ENCODE results near the gene DENND5B.

DENND5B gene

DNA sequence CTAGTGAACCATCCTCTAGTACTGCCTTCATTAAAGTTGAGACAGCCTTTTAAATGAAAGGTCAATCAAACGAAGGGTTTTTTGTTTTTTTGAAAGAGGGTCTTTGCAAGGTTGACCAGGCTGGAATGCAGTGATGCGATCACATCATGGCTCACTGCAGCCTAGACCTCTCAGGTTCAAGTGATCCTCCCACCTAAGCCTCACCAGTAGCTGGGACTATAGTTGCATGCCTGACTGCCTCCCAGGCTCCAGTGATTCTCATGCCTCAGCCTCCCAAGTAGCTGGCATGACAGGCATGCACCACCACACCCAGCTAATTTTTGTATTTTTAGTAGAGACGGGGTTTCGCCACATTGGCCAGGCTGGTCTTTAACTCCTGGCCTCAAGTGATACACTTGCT, 150.3 kb downstream of the DENND5B start:
- H3K79me1 ChIP-seq (ENCODE audit: low read length): no peaks in the 10 kb centered on the region
- H2BK120ac ChIP-seq (ENCODE audit: insufficient read depth, low read length, poor library complexity): no peak overlapping the region
- H3K27me3 ChIP-seq (ENCODE audit: insufficient read depth, low read length): no peaks in the 10 kb centered on the region
- H3K18ac ChIP-seq (ENCODE audit: low read length): no peak overlapping the region
- no peaks in the 10 kb centered on the region for H3K79me2 ChIP-seq (ENCODE audit: control insufficient read depth, insufficient read depth, low read length, poor library complexity)
- H3K9ac ChIP-seq (ENCODE audit: low read length): no peak overlapping the region
- no peak overlapping the region for H3K4me3 ChIP-seq (ENCODE audit: low read depth, low read length)
- H3K36me3 ChIP-seq (ENCODE audit: control insufficient read depth in 1 of 2, insufficient read depth in 2 of 2, low read length in 2 of 2): peaks cover 1 to 3% of the 10 kb centered on the region in 2 experiments
- H2BK12ac ChIP-seq (ENCODE audit: low read length): no peak overlapping the region
- H2BK5ac ChIP-seq (ENCODE audit: low read depth, low read length, poor library complexity): no peak overlapping the region
- no peak overlapping the region for H3K27ac ChIP-seq (ENCODE audit: low read depth, low read length)
- H3K4me1 ChIP-seq (ENCODE audit: control insufficient read depth in 1 of 2, insufficient read depth in 2 of 2, low read length in 2 of 2): no peaks in the 10 kb centered on the region
- H2AFZ ChIP-seq (ENCODE audit: insufficient read depth, low read length, poor library complexity): no peak overlapping the region
- H3K4ac ChIP-seq (ENCODE audit: low read depth, low read length): no peak overlapping the region
- H3K23ac ChIP-seq (ENCODE audit: low read length): no peak overlapping the region
- H3K9me3 ChIP-seq (ENCODE audit: insufficient read depth, low read depth, low read length): no peaks in the 10 kb centered on the region
- no CpG with 5 or more reads among the region's 4 CpGs for WGBS (ENCODE audit: extremely low coverage, insufficient coverage, insufficient read length)
- H4K8ac ChIP-seq (ENCODE audit: low read depth, low read length): no peak overlapping the region
- no peak overlapping the region for H2AK5ac ChIP-seq (ENCODE audit: low read length)
- no peak overlapping the region for H3K4me2 ChIP-seq (ENCODE audit: low read length)
- DNase-seq: peak in 1 of 2 donors; percentile 13
- no peak overlapping the region for H4K91ac ChIP-seq (ENCODE audit: low read depth, low read length)
- no peak overlapping the region for H4K12ac ChIP-seq (ENCODE audit: low read depth, low read length)
- no peak overlapping the region for H3K14ac ChIP-seq (ENCODE audit: low read length)

DNA sequence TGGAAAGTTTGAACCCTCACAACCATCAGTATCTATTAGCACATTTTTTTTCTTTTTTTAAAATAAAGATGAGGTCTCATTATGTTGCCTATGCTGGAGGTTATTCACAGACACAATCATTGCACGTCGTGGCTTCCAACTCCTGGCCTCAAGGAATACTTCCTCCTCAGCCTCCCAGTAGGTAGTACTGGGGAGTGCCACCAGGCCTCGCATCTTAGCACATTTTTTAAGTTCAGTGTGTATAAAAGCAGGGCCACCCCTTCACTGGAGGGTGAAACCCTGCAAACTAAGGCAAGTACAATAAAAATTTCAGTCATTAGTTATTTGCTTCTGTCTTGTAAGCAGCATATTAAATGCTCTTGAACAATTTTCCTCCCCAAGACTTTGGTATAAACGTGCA, 150.8 kb downstream of the DENND5B start:
- Histone ChIP-seq H2BK120ac (ENCODE audit: insufficient read depth, low read length, poor library complexity) (no peak overlapping the region), H3K4me1 (ENCODE audit: control insufficient read depth in 1 of 2, insufficient read depth in 2 of 2, low read length in 2 of 2) (no peaks in the 10 kb centered on the region), H3K79me2 (ENCODE audit: control insufficient read depth, insufficient read depth, low read length, poor library complexity) (no peaks in the 10 kb centered on the region), H3K23ac (ENCODE audit: low read length) (no peak overlapping the region), H2BK5ac (ENCODE audit: low read depth, low read length, poor library complexity) (no peak overlapping the region), H4K12ac (ENCODE audit: low read depth, low read length) (no peak overlapping the region), H3K14ac (ENCODE audit: low read length) (no peak overlapping the region), H3K4ac (ENCODE audit: low read depth, low read length) (no peak overlapping the region), H2BK12ac (ENCODE audit: low read length) (no peak overlapping the region), H3K79me1 (ENCODE audit: low read length) (no peaks in the 10 kb centered on the region), H2AFZ (ENCODE audit: insufficient read depth, low read length, poor library complexity) (no peak overlapping the region), H4K91ac (ENCODE audit: low read depth, low read length) (no peak overlapping the region), H4K8ac (ENCODE audit: low read depth, low read length) (no peak overlapping the region), H3K9ac (ENCODE audit: low read length) (no peak overlapping the region), H3K36me3 (ENCODE audit: control insufficient read depth in 1 of 2, insufficient read depth in 2 of 2, low read length in 2 of 2) (peaks cover 0 to 3% of the 10 kb centered on the region in 2 experiments), H2AK5ac (ENCODE audit: low read length) (no peak overlapping the region), H3K27me3 (ENCODE audit: insufficient read depth, low read length) (no peaks in the 10 kb centered on the region), H3K4me2 (ENCODE audit: low read length) (no peak overlapping the region), H3K4me3 (ENCODE audit: low read depth, low read length) (no peak overlapping the region), H3K27ac (ENCODE audit: low read depth, low read length) (no peak overlapping the region), H3K18ac (ENCODE audit: low read length) (no peak overlapping the region), H3K9me3 (ENCODE audit: insufficient read depth, low read depth, low read length) (no peaks in the 10 kb centered on the region)
- no peak for DNase-seq
- no CpG with 5 or more reads among the region's 4 CpGs for WGBS (ENCODE audit: extremely low coverage, insufficient coverage, insufficient read length)

DNA sequence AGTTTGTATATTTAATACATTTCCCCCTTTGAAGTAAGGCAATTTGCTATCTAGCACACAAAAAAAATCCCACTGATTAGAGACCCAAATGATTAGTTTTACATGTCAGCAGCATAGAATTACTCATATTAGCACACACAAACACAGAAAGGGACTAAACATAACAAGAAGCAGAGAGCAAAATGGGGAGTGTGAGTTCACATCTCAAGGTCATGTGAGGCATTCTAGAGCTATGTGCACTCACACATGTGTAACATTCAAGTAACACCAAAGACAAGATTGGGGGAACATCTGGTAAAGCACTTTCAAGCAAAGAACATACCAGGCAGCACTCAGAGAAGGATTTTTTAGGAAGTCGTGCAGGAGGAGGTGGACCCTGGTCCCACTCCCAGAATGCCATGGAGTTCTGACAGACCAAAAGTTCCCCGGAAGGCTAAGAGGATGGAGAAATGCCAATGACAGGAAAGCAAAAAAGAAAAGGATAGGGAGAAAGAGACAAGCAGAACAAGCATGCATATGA, 159.2 kb downstream of the DENND5B start:
- DNase-seq: no peak
- WGBS (ENCODE audit: extremely low coverage, insufficient coverage, insufficient read length): no CpG with 5 or more reads among the region's 2 CpGs
- Histone ChIP-seq H3K4me2 (ENCODE audit: low read length) (no peak overlapping the region), H2AFZ (ENCODE audit: insufficient read depth, low read length, poor library complexity) (no peak overlapping the region), H3K4me1 (ENCODE audit: control insufficient read depth in 1 of 2, insufficient read depth in 2 of 2, low read length in 2 of 2) (no peaks in the 10 kb centered on the region), H3K23ac (ENCODE audit: low read length) (no peak overlapping the region), H3K27me3 (ENCODE audit: insufficient read depth, low read length) (no peaks in the 10 kb centered on the region), H2BK12ac (ENCODE audit: low read length) (no peak overlapping the region), H3K9ac (ENCODE audit: low read length) (peak overlapping the region; percentile 56), H3K27ac (ENCODE audit: low read depth, low read length) (no peak overlapping the region), H3K9me3 (ENCODE audit: insufficient read depth, low read depth, low read length) (no peaks in the 10 kb centered on the region), H4K8ac (ENCODE audit: low read depth, low read length) (no peak overlapping the region), H3K14ac (ENCODE audit: low read length) (no peak overlapping the region), H3K79me1 (ENCODE audit: low read length) (no peaks in the 10 kb centered on the region), H3K4ac (ENCODE audit: low read depth, low read length) (no peak overlapping the region), H3K36me3 (ENCODE audit: control insufficient read depth in 1 of 2, insufficient read depth in 2 of 2, low read length in 2 of 2) (no peaks in the 10 kb centered on the region), H3K79me2 (ENCODE audit: control insufficient read depth, insufficient read depth, low read length, poor library complexity) (no peaks in the 10 kb centered on the region), H2AK5ac (ENCODE audit: low read length) (no peak overlapping the region), H3K18ac (ENCODE audit: low read length) (no peak overlapping the region), H4K12ac (ENCODE audit: low read depth, low read length) (no peak overlapping the region), H2BK120ac (ENCODE audit: insufficient read depth, low read length, poor library complexity) (no peak overlapping the region), H4K91ac (ENCODE audit: low read depth, low read length) (no peak overlapping the region), H2BK5ac (ENCODE audit: low read depth, low read length, poor library complexity) (no peak overlapping the region), H3K4me3 (ENCODE audit: low read depth, low read length) (no peak overlapping the region)

DNA sequence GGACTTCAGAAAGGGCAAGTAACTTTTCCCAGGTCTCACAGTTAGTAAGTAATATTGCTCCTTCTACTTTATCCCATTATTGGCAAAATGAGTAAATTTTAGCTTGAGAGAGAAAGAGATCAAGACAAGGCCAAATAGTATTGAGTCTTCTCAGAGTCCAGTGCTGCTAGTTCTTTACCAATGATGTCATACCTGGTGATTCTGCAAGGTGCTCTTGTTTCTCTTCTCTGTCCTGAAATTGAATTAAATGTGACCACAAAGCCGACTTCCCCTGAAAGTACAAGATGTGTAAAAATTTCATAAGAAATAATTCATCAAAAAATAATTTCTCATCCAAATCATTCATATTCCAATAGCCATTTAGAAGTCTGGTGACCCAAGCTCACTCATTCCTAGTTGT, 167.5 kb downstream of the DENND5B start:
- no peaks in the 10 kb centered on the region for H3K27me3 ChIP-seq (ENCODE audit: insufficient read depth, low read length)
- no peak overlapping the region for H3K18ac ChIP-seq (ENCODE audit: low read length)
- no peak overlapping the region for H4K91ac ChIP-seq (ENCODE audit: low read depth, low read length)
- H3K23ac ChIP-seq (ENCODE audit: low read length): no peak overlapping the region
- no peaks in the 10 kb centered on the region for H3K9me3 ChIP-seq (ENCODE audit: insufficient read depth, low read depth, low read length)
- H2BK12ac ChIP-seq (ENCODE audit: low read length): no peak overlapping the region
- peaks cover 3 to 4% of the 10 kb centered on the region in 2 experiments for H3K36me3 ChIP-seq (ENCODE audit: control insufficient read depth in 1 of 2, insufficient read depth in 2 of 2, low read length in 2 of 2)
- H2BK5ac ChIP-seq (ENCODE audit: low read depth, low read length, poor library complexity): no peak overlapping the region
- no peak for DNase-seq
- no peak overlapping the region for H4K8ac ChIP-seq (ENCODE audit: low read depth, low read length)
- H4K12ac ChIP-seq (ENCODE audit: low read depth, low read length): no peak overlapping the region
- no peak overlapping the region for H3K14ac ChIP-seq (ENCODE audit: low read length)
- H2AK5ac ChIP-seq (ENCODE audit: low read length): no peak overlapping the region
- no CpG with 5 or more reads among the region's 1 CpG for WGBS (ENCODE audit: extremely low coverage, insufficient coverage, insufficient read length)
- H3K4ac ChIP-seq (ENCODE audit: low read depth, low read length): no peak overlapping the region
- H3K4me2 ChIP-seq (ENCODE audit: low read length): no peak overlapping the region
- H3K79me1 ChIP-seq (ENCODE audit: low read length): no peaks in the 10 kb centered on the region
- no peak overlapping the region for H2AFZ ChIP-seq (ENCODE audit: insufficient read depth, low read length, poor library complexity)
- H3K9ac ChIP-seq (ENCODE audit: low read length): no peak overlapping the region
- no peak overlapping the region for H3K27ac ChIP-seq (ENCODE audit: low read depth, low read length)
- no peaks in the 10 kb centered on the region for H3K79me2 ChIP-seq (ENCODE audit: control insufficient read depth, insufficient read depth, low read length, poor library complexity)
- no peak overlapping the region for H3K4me3 ChIP-seq (ENCODE audit: low read depth, low read length)
- no peak overlapping the region for H2BK120ac ChIP-seq (ENCODE audit: insufficient read depth, low read length, poor library complexity)
- no peaks in the 10 kb centered on the region for H3K4me1 ChIP-seq (ENCODE audit: control insufficient read depth in 1 of 2, insufficient read depth in 2 of 2, low read length in 2 of 2)
